ENCODE data around the gene DCD. TPM values are rescaled to one million over a fixed set of nuclear protein-coding genes. Genes with fewer than 3 reads are reported as not detected.
"Not testable (repeated sequence)": the region's sequence is repeated elsewhere in the genome, so short reads cannot be mapped to it uniquely, and the experiment has no call there.

Gene DCD
- total and polyA plus RNA-seq, 12 donors: not detected

GRCh38 chr12:54666008-54666407, 17.8 kb upstream of the DCD start:
- ATAC-seq (no peak), DNase-seq (no peak)
- Histone ChIP-seq H3K27me3 (peaks cover 0 to 14% (median 0%) of the 10 kb centered on the region in 7 donors), H3K36me3 (no peaks in the 10 kb centered on the region), H3K4me3 (no peak overlapping the region), H3K27ac (no peak overlapping the region), H3K9me3 (no peaks in the 10 kb centered on the region), H3K4me1 (no peaks in the 10 kb centered on the region)
- TF ChIP-seq CTCF (IDR thresholded peaks at IDR 0.05): no peak
- intact Hi-C loops (cut with DNase I): no loop called here
- WGBS, 2 donors: 77 to 83% methylated on average over 3 of the region's 3 CpGs

DNA sequence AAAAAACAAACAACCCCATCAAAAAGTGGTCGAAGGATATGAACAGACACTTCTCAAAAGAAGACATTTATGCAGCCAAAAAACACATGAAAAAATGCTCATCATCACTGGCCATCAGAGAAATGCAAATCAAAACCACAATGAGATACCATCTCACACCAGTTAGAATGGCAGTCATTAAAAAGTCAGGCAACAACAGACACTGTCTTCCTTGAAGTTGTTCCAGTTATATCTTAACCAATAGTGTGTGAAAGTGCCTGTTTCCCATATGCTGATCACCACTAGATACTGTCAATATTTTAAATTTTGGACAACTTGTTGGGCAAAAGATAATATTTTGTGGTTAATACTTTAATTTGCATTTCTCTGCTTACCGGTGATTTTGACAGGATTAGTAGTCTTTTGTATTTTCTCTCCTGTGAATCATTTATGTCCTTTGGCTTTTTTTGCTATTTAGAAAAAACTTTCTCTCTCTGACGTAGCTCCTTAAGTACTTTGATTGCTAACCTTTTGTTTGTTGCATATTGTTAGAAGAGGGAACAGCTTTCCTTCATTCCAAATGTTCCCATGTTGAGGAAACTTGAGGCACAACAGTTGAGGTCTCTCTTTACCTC, 17.0 kb upstream of the DCD start:
- ATAC-seq; H3K27ac ChIP-seq; intact Hi-C loops (cut with DNase I); H3K9me3 ChIP-seq; H3K36me3 ChIP-seq; H3K4me1 ChIP-seq; DNase-seq; H3K27me3 ChIP-seq; H3K4me3 ChIP-seq: not testable (repeated sequence)
- 67 to 81% methylated on average over 3 of the region's 3 CpGs for WGBS, 2 donors

- Histone ChIP-seq H3K9me3 (no peaks in the 10 kb centered on the region), H3K36me3 (no peaks in the 10 kb centered on the region), H3K4me1 (no peaks in the 10 kb centered on the region), H3K4me3 (no peak overlapping the region), H3K27ac (no peak overlapping the region), H3K27me3 (peaks cover 0 to 9% (median 2%) of the 10 kb centered on the region in 7 donors)
- intact Hi-C loops (cut with DNase I): no loop called here
- ATAC-seq (no peak), DNase-seq (no peak)
- no peak for TF ChIP-seq CTCF (IDR thresholded peaks at IDR 0.05)
- 70% methylated on average over 3 of the region's 3 CpGs for WGBS, 2 donors
Measured at GRCh38 chr12:54663603-54664002, 15.4 kb upstream of the DCD start.

GRCh38 chr12:54662026-54662425, 13.9 kb upstream of the DCD start:
- intact Hi-C loops (cut with DNase I): no loop called here
- Histone ChIP-seq H3K4me1 (no peaks in the 10 kb centered on the region), H3K9me3 (no peaks in the 10 kb centered on the region), H3K27ac (no peak overlapping the region), H3K36me3 (no peaks in the 10 kb centered on the region), H3K4me3 (no peak overlapping the region), H3K27me3 (peaks cover 0 to 22% (median 12%) of the 10 kb centered on the region in 7 donors)
- ATAC-seq (no peak), DNase-seq (no peak)
- 68 to 69% methylated on average over 3 of the region's 3 CpGs for WGBS, 2 donors
- TF ChIP-seq CTCF (IDR thresholded peaks at IDR 0.05): no peak

GRCh38 chr12:54661048-54661447, 12.9 kb upstream of the DCD start:
- intact Hi-C loops (cut with DNase I): no loop called here
- no peak overlapping the region for H3K4me3 ChIP-seq
- peaks cover 0 to 23% (median 12%) of the 10 kb centered on the region in 7 donors for H3K27me3 ChIP-seq
- no peak for DNase-seq
- no peak for ATAC-seq
- no peak for TF ChIP-seq CTCF (IDR thresholded peaks at IDR 0.05)
- no peaks in the 10 kb centered on the region for H3K9me3 ChIP-seq
- no peaks in the 10 kb centered on the region for H3K36me3 ChIP-seq
- 64 to 84% methylated on average over 2 of the region's 2 CpGs for whole genome bisulfite sequencing, 2 donors
- no peaks in the 10 kb centered on the region for H3K4me1 ChIP-seq
- no peak overlapping the region for H3K27ac ChIP-seq

Measured in heart right ventricle (tissue), 16 donors.